GM12878 (cell line): ENCODE measurements around the gene CUL1. TPM values are rescaled to one million over a fixed set of nuclear protein-coding genes. Genes with fewer than 3 reads are reported as not detected.

ENCODE experiments used
- ATAC-seq: fragments of 200-7000 bp; cut with Tn5 transposase; 3 replicates; pipeline ENCODE4 v1.9.1; 2020; ENCODE audit warnings: mild to moderate bottlenecking, moderate library complexity
- BruUV-seq: library from RNA; stranded (reverse); fragments of 400-500 nt; replicated peaks from 2 replicates; lab custom pipeline; 2021; lab: Mats Ljungman, UMichigan
- CTCF ChIA-PET: fragments of 300-600 bp; sonication (Branson Sonifier 250); formaldehyde crosslinking; extraction: SDS; loops from one replicate; lab custom pipeline; 2021; ENCODE audit warnings: inconsistent platforms; lab: Yijun Ruan, JAX
- POLR2A ChIA-PET: fragments of 350-600 bp; formaldehyde crosslinking; extraction: SDS; loops from one replicate; lab custom pipeline; 2021; ENCODE audit warnings: inconsistent platforms; lab: Charles Lee
- RAD21 ChIA-PET: fragments of 300-600 bp; sonication (Branson Sonifier 250); formaldehyde crosslinking; loops from one replicate; lab custom pipeline; 2023; ENCODE audit warnings: antibody characterized with exemption; ENCODE audit not compliant: unreplicated experiment; lab: Charles Lee
- SMC1A ChIA-PET: fragments of 300-600 bp; sonication (Branson Sonifier 250); formaldehyde crosslinking; loops from one replicate; lab custom pipeline; 2023; ENCODE audit not compliant: unreplicated experiment, uncharacterized antibody; lab: Charles Lee
- DNase-seq: peaks from one replicate; pipeline ENCODE4 v3.0.0-alpha.2; 2011; ENCODE audit warnings: low read depth, low spot score
- FAIRE-seq: peaks from 3 replicates; lab custom pipeline; 2011; peaks lifted over from hg19 to GRCh38; lab: Jason Lieb, UNC
- H2AFZ ChIP-seq: 2 replicates; pipeline ENCODE4 v1.6.0; 2011; ENCODE audit warnings: low read depth, low read length, control low read depth; ENCODE audit not compliant: control insufficient read depth
- H3K27ac ChIP-seq: 2 replicates; pipeline ENCODE4 v1.5.1; 2011; ENCODE audit warnings: control low read depth; ENCODE audit not compliant: control insufficient read depth, insufficient read depth
- H3K27me3 ChIP-seq, 2 experiments: replicated peaks in 1 of 2; 2 replicates each; pipeline versions ENCODE4 v1.6.0 to v1.6.1; 2011; ENCODE audit warnings: low read length in 1 of 2; ENCODE audit not compliant: control insufficient read depth in 2 of 2, insufficient read depth in 2 of 2
- H3K36me3 ChIP-seq, 2 experiments: 2 replicates each; pipeline ENCODE4 v1.5.1; 2011; ENCODE audit warnings: low read length in 1 of 2; ENCODE audit not compliant: control insufficient read depth in 2 of 2, insufficient read depth in 2 of 2
- H3K4me1 ChIP-seq: 2 replicates; pipeline ENCODE4 v1.6.1; 2011; ENCODE audit warnings: mild to moderate bottlenecking, low read length, moderate library complexity, mixed read lengths; ENCODE audit not compliant: control insufficient read depth, insufficient read depth
- H3K4me2 ChIP-seq: 2 replicates; pipeline ENCODE4 v1.6.0; 2011; ENCODE audit warnings: control low read depth; ENCODE audit not compliant: control insufficient read depth, insufficient read depth
- H3K4me3 ChIP-seq: fragments of 200-600 bp; sonication (generic); 2 replicates; pipeline ENCODE4 v1.5.1; 2016
- H3K79me2 ChIP-seq: 2 replicates; pipeline ENCODE4 v1.6.0; 2011; ENCODE audit warnings: low read length; ENCODE audit not compliant: control insufficient read depth, insufficient read depth
- H3K9ac ChIP-seq: 2 replicates; pipeline ENCODE4 v1.8.0; 2011; ENCODE audit warnings: low read length, control low read depth, mixed read lengths; ENCODE audit not compliant: control insufficient read depth, insufficient read depth
- H3K9me3 ChIP-seq: replicated peaks from 3 replicates; pipeline ENCODE4 v1.5.1; 2011; ENCODE audit warnings: mild to moderate bottlenecking, low read length; ENCODE audit not compliant: control insufficient read depth, insufficient read depth
- H4K20me1 ChIP-seq: 2 replicates; pipeline ENCODE4 v1.6.0; 2011; ENCODE audit not compliant: control insufficient read depth, insufficient read depth
- EGR1 ChIP-seq, 2 experiments: IDR thresholded peaks; 1 replicate in 1 of 2; 2 replicates in 1 of 2; pipeline ENCODE4 v1.6.1; 2011 to 2012; ENCODE audit warnings: low read depth in 2 of 2, low read length in 2 of 2, borderline replicate concordance in 1 of 2, mild to moderate bottlenecking in 1 of 2, moderate library complexity in 1 of 2
- IRF4 ChIP-seq: IDR thresholded peaks from 2 replicates; pipeline ENCODE4 v1.6.1; 2011; ENCODE audit warnings: low read depth, low read length
- NR2C1 ChIP-seq: fragments of 450-650 bp; IDR thresholded peaks from 2 replicates; pipeline ENCODE4 v1.6.1; 2017; ENCODE audit warnings: antibody characterized with exemption, mild to moderate bottlenecking, moderate library complexity
- RELA ChIP-seq: fragments of 450-650 bp; IDR thresholded peaks from 2 replicates; pipeline ENCODE4 v1.8.0; 2014; ENCODE audit warnings: borderline replicate concordance; ENCODE audit not compliant: partially characterized antibody
- SMAD5 ChIP-seq: IDR thresholded peaks from 2 replicates; pipeline ENCODE4 v1.6.1; 2016; ENCODE audit warnings: antibody characterized with exemption, low read depth
- TARDBP ChIP-seq: IDR thresholded peaks from 2 replicates; pipeline ENCODE4 v1.6.1; 2016; ENCODE audit warnings: borderline replicate concordance
- YY1 ChIP-seq: IDR thresholded peaks from 2 replicates; pipeline ENCODE4 v1.6.1; 2011; ENCODE audit warnings: low read depth, mild to moderate bottlenecking, low read length
- ZBTB40 ChIP-seq: fragments of 450-650 bp; IDR thresholded peaks from 2 replicates; pipeline ENCODE4 v1.6.1; 2016; ENCODE audit warnings: mild to moderate bottlenecking, moderate library complexity, borderline replicate concordance
- WGBS: methylation state at CpG from one replicate; pipeline ENCODE4 v1.1.6; 2016; ENCODE audit warnings: low lambda C conversion rate; ENCODE audit not compliant: insufficient replicate concordance, insufficient coverage; ENCODE audit errors: missing lambda C conversion rate; 5-methylcytosine and 5-hydroxymethylcytosine counted together
- in situ Hi-C: fragments of 300-500 bp; cut with MboI; formaldehyde crosslinking; loops from 9 replicates; pipeline ENCODE4 v1.14.3; 2018; ENCODE audit warnings: mixed read lengths
- intact Hi-C: fragments of 100-400 bp; cut with micrococcal nuclease; formaldehyde crosslinking; loops from one replicate; pipeline ENCODE4 v1.14.2; 2022; ENCODE audit not compliant: unreplicated experiment
- polyA plus RNA-seq, 11 experiments: library from polyadenylated mRNA; depleted of rRNA in 4 of 11; unstranded in 6 of 11; stranded (reverse) in 5 of 11; fragments of >200 nt; fragmentation: Nextera tagmentation in 4 of 11; fragmentation: Illumina TruSeq in 1 of 11; extraction: Ambion mirVana in 4 of 11; extraction: Trizol in 1 of 11; gene quantifications; 1 replicate in 1 of 11; 2 replicates in 10 of 11; pipeline versions ENCODE4 v1.2.1 to v1.2.3, GENCODE V29; 2011 to 2016; ENCODE audit warnings: inconsistent platforms in 2 of 11, missing spikeins in 2 of 11, low read depth in 1 of 11
- total RNA-seq, 4 experiments: library from RNA; depleted of rRNA in 3 of 4; stranded (reverse); fragments of >200 nt in 3 of 4; fragmentation: Illumina TruSeq in 1 of 4; extraction: Trizol in 1 of 4; gene quantifications; 2 replicates each; pipeline versions ENCODE4 v1.2.1 to v1.2.3, GENCODE V29; 2013 to 2021

The CUL1 gene
- total and polyA plus RNA-seq, 10 of the 15 experiments (the other 5 are each of a cell fraction or from before 2014, with no cell fraction given), result 13.3 to 63.9 (median 45.9) TPM

GRCh38 chr7:148800677-148801076 is 102.0 kb downstream of the CUL1 start:
- Histone ChIP-seq H3K4me1 (no peaks in the 10 kb centered on the region), H2AFZ (no peak overlapping the region), H3K4me2 (no peak overlapping the region), H4K20me1 (no peaks in the 10 kb centered on the region), H3K27ac (no peak overlapping the region), H3K9me3 (no peaks in the 10 kb centered on the region), H3K36me3 (peaks cover 18 to 28% of the 10 kb centered on the region in 2 experiments), H3K79me2 (no peaks in the 10 kb centered on the region), H3K9ac (no peak overlapping the region), H3K4me3 (no peak overlapping the region), H3K27me3 (no peaks in the 10 kb centered on the region)
- intact Hi-C loops (loop anchor here (10.0 kb wide), 1 partner anchor 164 kb away; no protein-coding TSS in a partner anchor), in situ Hi-C loops (no loop called here)
- POLR2A ChIA-PET, result no interaction called here
- BruUV-seq, result no TSS peak
- SMC1A ChIA-PET, result no interaction called here
- 95% methylated on average over 13 of the region's 13 CpGs for WGBS
- TF ChIP-seq YY1, result no peak
- TF ChIP-seq RELA, result no peak
- no peak for TF ChIP-seq SMAD5
- TF ChIP-seq ZBTB40, result no peak
- no peak for TF ChIP-seq TARDBP
- no peak for TF ChIP-seq EGR1 (IDR thresholded peaks at IDR 0.05; ENCODE audit: borderline replicate concordance in 1 of 2, low read depth in 2 of 2, low read length in 2 of 2)
- no peak for TF ChIP-seq IRF4
- TF ChIP-seq NR2C1, result no peak
- ATAC-seq (no peak), FAIRE-seq (no peak), DNase-seq (no peak)
- CTCF ChIA-PET, result no interaction called here
- RAD21 ChIA-PET, result no interaction called here
